HCT116 (cell line): ENCODE results near the gene PCDH9. TPM values are rescaled to one million over a fixed set of nuclear protein-coding genes. Genes with fewer than 3 reads are reported as not detected.

Experiments
- ATAC-seq: fragments of 200-7000 bp; cut with Tn5 transposase; 2 replicates; pipeline ENCODE4 v1.9.1; 2020; ENCODE audit warnings: mild to moderate bottlenecking, moderate library complexity
- BruUV-seq: library from RNA; stranded (reverse); fragments of 400-500 nt; replicated peaks from 2 replicates; lab custom pipeline; 2021; lab: Mats Ljungman, UMichigan
- CTCF ChIA-PET: fragments of 300-600 bp; sonication (Branson Sonifier 250); formaldehyde crosslinking; loops from one replicate; lab custom pipeline; 2021; ENCODE audit warnings: antibody characterized with exemption; lab: Charles Lee
- POLR2A ChIA-PET: fragments of 300-600, 350-600 bp; sonication (Branson Sonifier 250); formaldehyde crosslinking; loops from one replicate; lab custom pipeline; 2021; ENCODE audit warnings: antibody characterized with exemption; lab: Charles Lee
- RAD21 ChIA-PET, 2 experiments: fragments of 300-600 bp; sonication (Branson Sonifier 250); formaldehyde crosslinking; loops; one replicate each; lab custom pipeline; 2023; ENCODE audit warnings: low total read pairs in 2 of 2; ENCODE audit not compliant: uncharacterized antibody in 2 of 2, unreplicated experiment in 2 of 2, low non-redundant PET in 1 of 2; lab: Charles Lee
- DNase-seq: peaks from one replicate; pipeline ENCODE4 v3.0.0-alpha.2; 2010; ENCODE audit warnings: low read depth, low spot score
- H2AFZ ChIP-seq: fragments of 200-600 bp; shearing (Covaris generic), sonication (generic); 2 replicates; pipeline ENCODE4 v1.6.1; 2017; ENCODE audit warnings: low read depth, mixed run types, mixed read lengths, antibody characterized with exemption, low read length; ENCODE audit not compliant: poor library complexity, severe bottlenecking
- H3K27ac ChIP-seq: 2 replicates; pipeline ENCODE4 v1.5.1; 2012; ENCODE audit warnings: low read depth, low read length
- H3K27me3 ChIP-seq: fragments of 200-600 bp; sonication (generic); 2 replicates; pipeline ENCODE4 v1.6.1; 2016; ENCODE audit warnings: mixed run types, low read length, mixed read lengths; ENCODE audit not compliant: insufficient read depth
- H3K36me3 ChIP-seq, 2 experiments: fragments of 200-500 bp in 1 of 2; fragments of 200-600 bp in 1 of 2; sonication (Bioruptor generic) in 1 of 2; sonication (generic) in 1 of 2; 2 replicates each; pipeline versions ENCODE4 v1.5.1 to v1.6.1; 2014 to 2016; ENCODE audit warnings: low read length in 2 of 2, inconsistent platforms in 1 of 2, mixed read lengths in 1 of 2, mixed run types in 1 of 2; ENCODE audit not compliant: insufficient read depth in 2 of 2, control insufficient read depth in 1 of 2
- H3K4me1 ChIP-seq, 2 experiments: fragments of 200-600 bp in 1 of 2; sonication (generic) in 1 of 2; 2 replicates each; pipeline versions ENCODE4 v1.5.1 to v1.6.1; 2012 to 2017; ENCODE audit warnings: low read length in 2 of 2, inconsistent platforms in 1 of 2, mild to moderate bottlenecking in 1 of 2, mixed read lengths in 1 of 2, mixed run types in 1 of 2, moderate library complexity in 1 of 2; ENCODE audit not compliant: insufficient read depth in 2 of 2, control insufficient read depth in 1 of 2
- H3K4me2 ChIP-seq: fragments of 200-600 bp; sonication (generic); 2 replicates; pipeline ENCODE4 v1.6.1; 2017; ENCODE audit warnings: mixed run types, low read length, mixed read lengths
- H3K4me3 ChIP-seq, 2 experiments: fragments of 200-600 bp in 1 of 2; sonication (generic) in 1 of 2; replicated peaks in 1 of 2; 2 replicates each; pipeline ENCODE4 v1.5.1; 2011 to 2016; ENCODE audit warnings: low read length in 2 of 2, control low read depth in 1 of 2, low read depth in 1 of 2, mild to moderate bottlenecking in 1 of 2, mixed read lengths in 1 of 2, mixed run types in 1 of 2
- H3K79me2 ChIP-seq: fragments of 200-600 bp; sonication (generic); 2 replicates; pipeline ENCODE4 v1.6.1; 2017; ENCODE audit warnings: mild to moderate bottlenecking, mixed run types, low read length, moderate library complexity, mixed read lengths; ENCODE audit not compliant: insufficient read depth
- H3K9ac ChIP-seq: fragments of 200-600 bp; sonication (generic); 2 replicates; pipeline ENCODE4 v1.6.1; 2016; ENCODE audit warnings: low read length, mixed read lengths
- H3K9me2 ChIP-seq: fragments of 200-600 bp; sonication (generic), shearing (Covaris generic); 2 replicates; pipeline ENCODE4 v1.6.1; 2017; ENCODE audit warnings: mixed run types, mild to moderate bottlenecking, moderate library complexity; ENCODE audit not compliant: insufficient read depth
- H3K9me3 ChIP-seq, 2 experiments: fragments of 200-500 bp in 1 of 2; fragments of 200-600 bp in 1 of 2; sonication (Bioruptor generic) in 1 of 2; sonication (generic) in 1 of 2; 2 replicates each; pipeline ENCODE4 v1.6.1; 2014 to 2017; ENCODE audit warnings: low read length in 2 of 2, mixed read lengths in 2 of 2, inconsistent platforms in 1 of 2, low read depth in 1 of 2, mild to moderate bottlenecking in 1 of 2, mixed run types in 1 of 2, moderate library complexity in 1 of 2; ENCODE audit not compliant: control insufficient read depth in 1 of 2, insufficient read depth in 1 of 2
- H4K20me1 ChIP-seq: fragments of 200-600 bp; sonication (generic), shearing (Covaris generic); 2 replicates; pipeline ENCODE4 v1.6.1; 2017; ENCODE audit warnings: mixed run types, mild to moderate bottlenecking, moderate library complexity; ENCODE audit not compliant: insufficient read depth
- EGR1 ChIP-seq: IDR thresholded peaks from 2 replicates; pipeline ENCODE4 v1.6.1; 2012; ENCODE audit warnings: low read depth
- FOSL1 ChIP-seq: IDR thresholded peaks from 2 replicates; pipeline ENCODE4 v1.6.1; 2012; ENCODE audit warnings: low read depth
- JUND ChIP-seq: IDR thresholded peaks from 2 replicates; pipeline ENCODE4 v1.6.1; 2012
- REST ChIP-seq: IDR thresholded peaks from 2 replicates; pipeline ENCODE4 v1.6.1; 2012; ENCODE audit warnings: low read depth
- SIN3A ChIP-seq: IDR thresholded peaks from 2 replicates; pipeline ENCODE4 v1.6.1; 2012; ENCODE audit warnings: low read depth
- SP1 ChIP-seq: IDR thresholded peaks from 2 replicates; pipeline ENCODE4 v1.6.1; 2012; ENCODE audit warnings: low read depth
- SRF ChIP-seq: IDR thresholded peaks from 2 replicates; pipeline ENCODE4 v1.6.1; 2012; ENCODE audit warnings: low read depth
- YY1 ChIP-seq: IDR thresholded peaks from 2 replicates; pipeline ENCODE4 v1.6.1; 2011; ENCODE audit warnings: low read length, low read depth, moderate library complexity, mild to moderate bottlenecking; ENCODE audit not compliant: insufficient replicate concordance; ENCODE audit errors: extremely low read depth
- intact Hi-C: fragments of 100-400 bp; cut with micrococcal nuclease; formaldehyde crosslinking; loops from 2 replicates; pipeline ENCODE4 v1.10.0; 2022
- total RNA-seq: library from RNA; stranded (reverse); gene quantifications from one replicate; pipeline ENCODE4 v1.2.1, GENCODE V29; 2021; ENCODE audit not compliant: unreplicated experiment

Gene PCDH9
- total RNA-seq, 1 experiment from 2014 or later: 0.02 TPM

- H3K4me3 ChIP-seq: no peak overlapping the region
- TF ChIP-seq YY1: no peak
- TF ChIP-seq JUND: no peak
- no peak for TF ChIP-seq SIN3A
- TF ChIP-seq REST: no peak
- TF ChIP-seq EGR1: no peak
- TF ChIP-seq SP1: no peak
- TF ChIP-seq SRF: no peak
- no peak for TF ChIP-seq FOSL1
- ChIA-PET POLR2A (no interaction called here), RAD21 (no interaction called here), CTCF (no interaction called here)
- no peak for ATAC-seq
- no peak for DNase-seq
- H2AFZ ChIP-seq: no peak overlapping the region
- no peaks in the 10 kb centered on the region for H3K27me3 ChIP-seq
- H4K20me1 ChIP-seq: no peaks in the 10 kb centered on the region
- BruUV-seq: no TSS peak
- no peaks in the 10 kb centered on the region for H3K36me3 ChIP-seq
- no peak overlapping the region for H3K9ac ChIP-seq
- no peaks in the 10 kb centered on the region for H3K4me1 ChIP-seq
- intact Hi-C loops: no loop called here
- H3K4me2 ChIP-seq: no peak overlapping the region
- H3K27ac ChIP-seq: no peak overlapping the region
- no peaks in the 10 kb centered on the region for H3K9me2 ChIP-seq
- H3K79me2 ChIP-seq: no peaks in the 10 kb centered on the region
- no peaks in the 10 kb centered on the region for H3K9me3 ChIP-seq
Observed at GRCh38 chr13:66530158-66530557, 700.0 kb downstream of the PCDH9 start.
